ENCODE results near the gene PCNX4. TPM values are rescaled to one million over a fixed set of nuclear protein-coding genes. Genes with fewer than 3 reads are reported as not detected.

PCNX4 gene
- total RNA-seq, 1 donor from 2014 or later = 36.8 TPM

DNA sequence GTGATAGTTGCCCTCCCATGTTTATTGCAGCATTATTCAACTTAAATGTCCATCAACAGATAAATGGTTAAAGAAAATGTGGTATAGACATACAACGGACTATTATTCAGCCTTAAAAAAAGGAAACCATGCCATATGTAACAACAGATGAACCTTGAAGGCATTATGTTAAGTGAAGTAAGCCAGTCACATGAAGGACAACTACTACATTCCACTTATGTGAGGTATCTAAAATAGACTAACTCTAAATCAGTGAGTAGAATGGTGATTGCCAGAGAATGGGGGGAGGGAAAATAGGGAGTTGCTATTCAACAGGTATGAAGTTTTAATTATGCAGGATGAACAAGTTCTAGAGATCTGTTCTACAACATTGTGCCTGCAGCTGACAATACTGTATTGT is 10.1 kb downstream of the PCNX4 start:
- DNase-seq = no peak
- no peaks in the 10 kb centered on the region for H3K9me3 ChIP-seq (replicated peaks)
- H3K4me1 ChIP-seq = peaks cover 75% of the 10 kb centered on the region
- no peaks in the 10 kb centered on the region for H3K27me3 ChIP-seq (ENCODE audit: low read depth)
- H3K27ac ChIP-seq (replicated peaks) = peak overlapping the region; percentile 45
- peak overlapping the region; percentile 2 for H3K4me3 ChIP-seq
- intact Hi-C loops (cut with micrococcal nuclease) = no loop called here
- H3K36me3 ChIP-seq = peaks cover 6% of the 10 kb centered on the region
- TF ChIP-seq, protein P1, sequence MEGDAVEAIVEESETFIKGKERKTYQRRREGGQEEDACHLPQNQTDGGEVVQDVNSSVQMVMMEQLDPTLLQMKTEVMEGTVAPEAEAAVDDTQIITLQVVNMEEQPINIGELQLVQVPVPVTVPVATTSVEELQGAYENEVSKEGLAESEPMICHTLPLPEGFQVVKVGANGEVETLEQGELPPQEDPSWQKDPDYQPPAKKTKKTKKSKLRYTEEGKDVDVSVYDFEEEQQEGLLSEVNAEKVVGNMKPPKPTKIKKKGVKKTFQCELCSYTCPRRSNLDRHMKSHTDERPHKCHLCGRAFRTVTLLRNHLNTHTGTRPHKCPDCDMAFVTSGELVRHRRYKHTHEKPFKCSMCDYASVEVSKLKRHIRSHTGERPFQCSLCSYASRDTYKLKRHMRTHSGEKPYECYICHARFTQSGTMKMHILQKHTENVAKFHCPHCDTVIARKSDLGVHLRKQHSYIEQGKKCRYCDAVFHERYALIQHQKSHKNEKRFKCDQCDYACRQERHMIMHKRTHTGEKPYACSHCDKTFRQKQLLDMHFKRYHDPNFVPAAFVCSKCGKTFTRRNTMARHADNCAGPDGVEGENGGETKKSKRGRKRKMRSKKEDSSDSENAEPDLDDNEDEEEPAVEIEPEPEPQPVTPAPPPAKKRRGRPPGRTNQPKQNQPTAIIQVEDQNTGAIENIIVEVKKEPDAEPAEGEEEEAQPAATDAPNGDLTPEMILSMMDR (IDR thresholded peaks at IDR 0.05; ENCODE audit: borderline replicate concordance) = no peak

DNA sequence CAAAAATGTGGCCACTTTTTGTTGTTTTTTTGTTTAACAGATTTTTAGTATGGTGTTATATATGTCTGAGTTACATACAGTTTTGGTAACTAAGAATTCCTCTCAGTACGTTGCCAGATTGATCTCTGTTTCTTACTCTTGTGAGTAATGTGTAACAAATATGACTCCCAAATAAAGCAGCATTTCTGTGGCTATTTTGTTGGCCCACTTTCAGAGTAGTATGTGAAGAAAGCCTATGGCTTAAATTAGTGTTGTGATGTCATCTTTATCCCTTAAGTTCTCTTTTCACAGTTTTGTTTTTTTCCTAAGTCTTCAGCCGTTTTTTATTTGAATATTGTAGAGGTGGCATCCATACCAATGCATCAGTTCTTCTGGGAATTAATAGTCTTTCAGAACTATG is 10.7 kb downstream of the PCNX4 start:
- TF ChIP-seq, protein P1 (IDR thresholded peaks at IDR 0.05; ENCODE audit: borderline replicate concordance) = no peak
- intact Hi-C loops (cut with micrococcal nuclease) = no loop called here
- no peaks in the 10 kb centered on the region for H3K27me3 ChIP-seq (ENCODE audit: low read depth)
- no peaks in the 10 kb centered on the region for H3K9me3 ChIP-seq (replicated peaks)
- no peak for DNase-seq
- peak overlapping the region; percentile 45 for H3K27ac ChIP-seq (replicated peaks)
- peaks cover 75% of the 10 kb centered on the region for H3K4me1 ChIP-seq
- peaks cover 6% of the 10 kb centered on the region for H3K36me3 ChIP-seq
- H3K4me3 ChIP-seq = peak overlapping the region; percentile 2

DNA sequence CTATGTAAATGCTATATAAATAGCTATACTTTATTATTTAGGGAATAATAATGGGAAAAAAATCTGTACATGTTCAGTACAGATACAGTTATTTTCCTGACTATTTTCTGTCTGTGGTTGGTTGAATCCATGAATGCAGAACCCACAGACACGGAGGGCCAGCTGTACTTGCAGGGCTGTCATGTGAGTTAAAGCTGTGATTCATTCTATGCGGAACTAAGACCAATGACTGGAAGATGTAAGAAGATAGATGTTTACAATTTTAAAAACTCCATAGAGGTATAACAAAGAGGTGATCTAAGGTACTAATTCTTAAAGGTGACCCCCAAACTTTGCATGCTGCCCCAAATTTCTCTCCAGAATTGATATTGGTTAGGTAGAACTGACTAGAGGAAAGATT is 14.6 kb downstream of the PCNX4 start:
- intact Hi-C loops (cut with micrococcal nuclease) = no loop called here
- H3K9me3 ChIP-seq (replicated peaks) = no peaks in the 10 kb centered on the region
- H3K4me1 ChIP-seq = peaks cover 56% of the 10 kb centered on the region
- peaks cover 18% of the 10 kb centered on the region for H3K36me3 ChIP-seq
- DNase-seq = no peak
- TF ChIP-seq, protein P1 (IDR thresholded peaks at IDR 0.05; ENCODE audit: borderline replicate concordance) = no peak
- H3K4me3 ChIP-seq = no peak overlapping the region
- no peaks in the 10 kb centered on the region for H3K27me3 ChIP-seq (ENCODE audit: low read depth)
- peak overlapping the region; percentile 18 for H3K27ac ChIP-seq (replicated peaks)

DNA sequence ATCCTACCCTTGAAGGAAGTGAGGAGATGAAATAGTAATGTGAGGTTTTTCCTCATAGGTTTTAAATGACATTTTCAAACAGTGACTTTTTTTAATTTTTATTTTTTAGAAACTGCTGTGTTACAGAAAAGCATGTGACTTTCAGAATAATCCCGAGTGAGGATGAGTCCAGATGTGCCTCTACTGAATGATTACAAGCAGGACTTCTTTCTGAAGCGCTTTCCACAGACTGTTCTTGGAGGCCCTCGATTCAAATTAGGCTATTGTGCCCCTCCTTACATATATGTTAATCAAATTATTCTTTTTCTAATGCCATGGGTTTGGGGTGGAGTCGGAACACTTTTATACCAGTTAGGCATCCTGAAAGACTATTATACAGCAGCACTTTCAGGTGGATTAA is 15.8 kb downstream of the PCNX4 start:
- peaks cover 51% of the 10 kb centered on the region for H3K4me1 ChIP-seq
- intact Hi-C loops (cut with micrococcal nuclease) = no loop called here
- H3K36me3 ChIP-seq = peaks cover 18% of the 10 kb centered on the region
- H3K9me3 ChIP-seq (replicated peaks) = no peaks in the 10 kb centered on the region
- TF ChIP-seq, protein P1 (IDR thresholded peaks at IDR 0.05; ENCODE audit: borderline replicate concordance) = no peak
- no peak overlapping the region for H3K4me3 ChIP-seq
- no peak overlapping the region for H3K27ac ChIP-seq (replicated peaks)
- DNase-seq = no peak
- no peaks in the 10 kb centered on the region for H3K27me3 ChIP-seq (ENCODE audit: low read depth)

DNA sequence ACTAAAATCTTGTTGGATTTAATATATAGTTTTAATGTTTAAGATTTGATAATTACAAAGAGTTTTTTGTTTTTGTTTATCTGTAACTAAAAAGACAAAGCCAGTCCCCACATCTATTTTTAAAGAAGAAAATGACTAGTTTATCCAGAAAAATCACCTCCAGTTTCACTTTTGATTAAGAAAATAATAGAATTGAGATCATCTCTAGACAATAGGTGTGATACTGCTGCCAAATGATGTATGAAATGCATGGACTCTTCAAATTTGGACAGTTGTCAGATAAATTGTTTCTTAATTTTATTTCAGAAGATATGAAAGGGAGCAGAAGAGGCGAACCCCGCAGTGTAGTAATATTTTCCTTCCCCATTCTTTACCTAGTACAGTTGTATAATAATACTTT is 20.0 kb downstream of the PCNX4 start:
- H3K36me3 ChIP-seq = peaks cover 38% of the 10 kb centered on the region
- no peaks in the 10 kb centered on the region for H3K27me3 ChIP-seq (ENCODE audit: low read depth)
- peaks cover 28% of the 10 kb centered on the region for H3K4me1 ChIP-seq
- no peak overlapping the region for H3K4me3 ChIP-seq
- no peak overlapping the region for H3K27ac ChIP-seq (replicated peaks)
- TF ChIP-seq, protein P1 (IDR thresholded peaks at IDR 0.05; ENCODE audit: borderline replicate concordance) = no peak
- DNase-seq = no peak
- no peaks in the 10 kb centered on the region for H3K9me3 ChIP-seq (replicated peaks)
- intact Hi-C loops (cut with micrococcal nuclease) = no loop called here

DNA sequence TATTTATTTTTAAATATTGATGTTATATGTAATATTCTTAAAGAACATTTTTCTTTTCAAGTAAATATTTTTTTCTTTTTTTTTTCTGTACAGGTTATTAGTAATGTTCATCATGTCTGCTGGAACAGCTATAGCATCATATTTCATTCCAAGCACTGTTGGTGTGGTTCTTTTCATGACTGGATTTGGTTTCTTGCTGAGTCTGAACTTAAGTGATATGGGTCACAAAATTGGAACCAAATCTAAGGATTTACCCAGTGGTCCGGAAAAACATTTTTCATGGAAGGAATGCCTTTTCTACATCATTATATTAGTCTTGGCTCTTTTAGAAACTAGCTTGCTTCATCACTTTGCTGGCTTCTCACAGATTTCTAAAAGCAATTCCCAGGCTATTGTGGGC is 23.2 kb downstream of the PCNX4 start:
- Histone ChIP-seq H3K27me3 (ENCODE audit: low read depth) (no peaks in the 10 kb centered on the region), H3K9me3 (replicated peaks) (no peaks in the 10 kb centered on the region), H3K4me3 (no peak overlapping the region), H3K36me3 (peaks cover 50% of the 10 kb centered on the region), H3K27ac (replicated peaks) (no peak overlapping the region), H3K4me1 (peaks cover 15% of the 10 kb centered on the region)
- DNase-seq = no peak
- intact Hi-C loops (cut with micrococcal nuclease) = no loop called here
- TF ChIP-seq, protein P1 (IDR thresholded peaks at IDR 0.05; ENCODE audit: borderline replicate concordance) = no peak

Data from left ventricle myocardium inferior (tissue), 1 donor.